ENCODE results near the gene PRCD. TPM values are rescaled to one million over a fixed set of nuclear protein-coding genes. Genes with fewer than 3 reads are reported as not detected.

Gene PRCD
- polyA plus RNA-seq, 1 of the 3 experiments (the other 2 are of a cell fraction), result 2.2 TPM

DNA sequence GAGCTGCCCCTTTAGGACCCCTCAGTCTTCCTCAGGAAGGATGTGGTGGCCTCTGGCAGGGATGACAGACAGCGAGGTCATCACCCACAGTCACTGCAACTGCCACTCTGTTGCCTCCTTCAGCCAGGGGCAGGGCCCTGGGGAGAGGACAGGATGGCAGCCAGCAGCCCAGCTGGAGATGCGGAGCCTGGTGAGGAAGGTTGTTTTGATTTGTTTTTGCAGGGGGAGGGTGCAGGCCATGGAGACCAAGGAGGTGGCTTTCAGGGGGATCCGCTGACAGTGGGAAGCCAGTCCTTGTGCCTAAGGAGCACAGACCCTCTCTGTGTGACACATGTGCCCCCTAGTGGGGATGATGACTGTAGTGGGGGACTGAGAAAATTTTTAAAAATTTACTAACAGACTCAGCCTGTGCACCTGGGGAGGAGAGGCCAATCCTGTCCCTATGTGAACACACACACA is 7.4 kb downstream of the PRCD start (continued):
- TF ChIP-seq TEAD4 (IDR thresholded peaks at IDR 0.05; ENCODE audit: borderline replicate concordance, insufficient read depth) (no peak), CTCF (IDR thresholded peaks at IDR 0.05) (peak; percentile 92), PBX3 (IDR thresholded peaks at IDR 0.05) (no peak), TCF12 (IDR thresholded peaks at IDR 0.05) (no peak; the same call in 1 of the 2 replicates), GABPA (IDR thresholded peaks at IDR 0.05; ENCODE audit: low read depth) (no peak)
- TF ChIP-seq, protein P1, sequence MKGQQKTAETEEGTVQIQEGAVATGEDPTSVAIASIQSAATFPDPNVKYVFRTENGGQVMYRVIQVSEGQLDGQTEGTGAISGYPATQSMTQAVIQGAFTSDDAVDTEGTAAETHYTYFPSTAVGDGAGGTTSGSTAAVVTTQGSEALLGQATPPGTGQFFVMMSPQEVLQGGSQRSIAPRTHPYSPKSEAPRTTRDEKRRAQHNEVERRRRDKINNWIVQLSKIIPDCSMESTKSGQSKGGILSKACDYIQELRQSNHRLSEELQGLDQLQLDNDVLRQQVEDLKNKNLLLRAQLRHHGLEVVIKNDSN (IDR thresholded peaks at IDR 0.05; ENCODE audit: borderline replicate concordance, low read depth), result no peak

DNA sequence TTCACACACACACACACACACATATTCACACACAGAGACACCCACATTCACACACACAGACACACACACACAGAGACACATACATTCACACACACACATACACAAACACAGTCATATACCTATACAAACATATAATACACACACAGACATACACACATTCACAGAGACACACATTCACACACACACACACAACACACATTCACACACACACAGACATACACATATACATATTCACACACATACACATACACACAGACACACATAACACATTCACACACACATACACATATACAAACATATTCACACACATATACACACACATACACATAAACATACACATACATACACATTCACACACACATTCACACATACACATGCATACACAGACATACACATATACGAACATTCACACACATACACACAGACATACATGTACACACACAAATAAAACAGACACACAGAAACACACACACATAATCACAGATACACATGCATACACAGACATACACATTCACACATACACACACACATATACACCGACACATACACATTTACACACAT is 7.9 kb downstream of the PRCD start:
- POLR2A ChIA-PET, result interaction anchor here (4.5 to 5.2 kb wide), 3 partner anchors 10 to 27 kb away, joined by 26 to 245 read pairs (median 49); partner anchors contain the start of gene CYGB
- Histone ChIP-seq H2AFZ (ENCODE audit: low read depth) (no peak overlapping the region), H3F3A (replicated peaks; ENCODE audit: insufficient read depth) (peaks cover 17% of the 10 kb centered on the region), H3K9ac (no peak overlapping the region), H3K27ac (ENCODE audit: low read depth in 2 of 2, low read length in 1 of 2) (no peak overlapping the region), H3K4me3 (ENCODE audit: low read depth in 2 of 2, low read length in 1 of 2) (no peak overlapping the region; a peak in 1 of 4 replicates), H4K20me1 (ENCODE audit: insufficient read depth) (peaks cover 11% of the 10 kb centered on the region), H3K4me2 (no peak overlapping the region), H3K4me1 (ENCODE audit: control insufficient read depth in 1 of 2, insufficient read depth in 2 of 2, low read depth in 1 of 2, low read length in 1 of 2) (peaks cover 25 to 51% of the 10 kb centered on the region in 2 experiments), H3K9me2 (no peaks in the 10 kb centered on the region), H3K9me3 (no peaks in the 10 kb centered on the region), H3K79me2 (ENCODE audit: insufficient read depth) (no peaks in the 10 kb centered on the region), H3K36me3 (replicated peaks in 1 of 2; ENCODE audit: control insufficient read depth in 1 of 2, insufficient read depth in 2 of 2, low read length in 1 of 2) (no peaks in the 10 kb centered on the region), H3K27me3 (ENCODE audit: insufficient read depth) (peaks cover 4% of the 10 kb centered on the region; the same call in 1 of the 2 replicates)
- 89% methylated on average over 2 of the region's 2 CpGs for WGBS (ENCODE audit: low lambda C conversion rate)
- TF ChIP-seq JUND (IDR thresholded peaks at IDR 0.05) (no peak), USF2 (IDR thresholded peaks at IDR 0.05; ENCODE audit: borderline replicate concordance, low read depth, low read length) (no peak), ZBTB33 (IDR thresholded peaks at IDR 0.05; ENCODE audit: borderline replicate concordance, low read depth) (no peak), RFX5 (IDR thresholded peaks at IDR 0.05; ENCODE audit: low read length) (no peak)
- no peak for DNase-seq
- CTCF ChIA-PET, result interaction anchor here (0.8 to 15.7 kb wide), 17 partner anchors 9 to 148 kb away, joined by 3 to 679 read pairs (median 15); partner anchors contain the start of genes AANAT, CYGB and UBE2O

Data from SK-N-SH (cell line).